ENCODE data around the gene TMEM179B.
"Not testable (repeated sequence)": the region's sequence is repeated elsewhere in the genome, so short reads cannot be mapped to it uniquely, and the experiment has no call there.

TMEM179B gene

DNA sequence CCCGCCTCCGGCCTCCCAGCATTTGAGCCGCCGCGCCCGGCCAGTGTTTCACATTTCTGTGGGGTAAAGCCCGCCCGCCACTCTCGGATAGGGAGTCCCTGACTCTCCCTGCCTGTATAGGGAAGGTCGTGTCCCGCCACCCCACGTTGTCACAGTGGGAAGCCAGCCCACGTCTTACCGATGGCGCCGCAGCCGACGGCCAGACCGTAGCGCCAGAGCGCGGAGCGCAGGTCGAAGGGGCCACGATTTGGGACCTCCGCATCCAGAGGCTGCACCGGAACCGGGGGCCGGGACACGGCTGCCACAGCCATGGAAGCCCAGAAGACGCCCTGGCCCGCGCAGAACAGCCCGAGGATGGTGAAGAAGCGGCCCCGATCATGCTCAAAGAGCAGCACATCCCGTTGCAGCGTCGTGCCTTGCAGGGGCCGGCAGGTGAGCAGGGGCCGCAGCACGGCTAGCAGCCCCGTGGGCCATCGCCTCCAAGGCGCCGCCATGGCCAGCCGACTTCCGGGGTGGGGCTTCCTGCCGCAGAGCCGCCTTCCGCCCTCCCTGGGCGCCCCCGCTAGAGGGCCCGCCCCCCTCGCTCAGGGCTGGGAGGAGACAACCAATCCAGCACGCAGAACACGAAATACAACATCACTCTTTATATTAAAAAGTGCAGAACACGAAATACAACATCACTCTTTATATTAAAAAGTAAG, 4.4 kb downstream of the TMEM179B start, which contains the start of gene TMEM223:
TMEM223 (minus strand) TSS at position 506 of the 701 bp plus-strand sequence; CDS start at position 494, 12 bp downstream.
- peak; percentile 71 for DNase-seq

DNA sequence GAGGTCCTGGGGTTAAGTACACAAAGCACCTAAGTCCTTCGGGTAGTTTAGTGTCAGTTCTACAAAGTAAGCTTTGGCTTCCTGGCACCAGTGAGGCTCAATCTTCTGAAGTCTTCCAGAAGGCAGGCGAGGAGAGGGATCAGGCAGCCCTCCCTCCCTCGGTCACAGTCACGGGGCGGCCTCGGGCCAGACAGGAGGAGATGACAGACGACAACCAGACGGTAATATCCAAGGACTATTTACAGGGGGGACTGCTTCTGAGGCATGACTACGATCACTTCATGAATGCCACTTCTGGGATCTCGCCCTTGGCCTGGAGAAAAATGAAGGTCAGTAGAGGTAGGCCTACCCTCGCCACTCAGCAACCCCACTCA, 5.0 kb downstream of the TMEM179B start:
- DNase-seq: no peak

DNA sequence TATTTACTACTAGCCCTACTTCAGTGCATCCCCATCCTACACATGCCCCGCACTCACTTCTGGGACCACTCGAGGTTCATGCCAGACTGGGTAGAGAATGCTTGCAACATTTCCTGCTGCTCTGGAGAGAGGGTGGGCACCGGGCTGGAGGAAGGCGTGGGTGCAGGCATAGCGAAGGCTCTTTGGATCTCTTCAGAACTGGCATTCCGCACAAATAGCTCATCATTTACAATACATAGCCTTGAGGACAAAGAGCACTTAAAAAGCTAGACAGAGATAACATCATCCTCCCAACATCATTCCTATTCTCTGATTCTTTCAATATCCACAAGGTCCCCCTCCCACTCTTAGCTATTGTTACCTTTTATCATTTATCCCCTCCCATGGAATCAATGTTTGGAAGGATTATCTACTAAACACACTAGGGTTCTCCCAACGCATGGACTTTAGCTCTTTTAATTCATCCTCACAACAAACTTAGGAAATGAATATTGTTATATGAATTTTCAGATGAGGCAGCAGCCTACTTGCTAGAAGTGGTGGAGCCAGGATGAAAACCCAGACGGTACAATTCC, 7.1 kb downstream of the TMEM179B start:
- no peak for DNase-seq

DNA sequence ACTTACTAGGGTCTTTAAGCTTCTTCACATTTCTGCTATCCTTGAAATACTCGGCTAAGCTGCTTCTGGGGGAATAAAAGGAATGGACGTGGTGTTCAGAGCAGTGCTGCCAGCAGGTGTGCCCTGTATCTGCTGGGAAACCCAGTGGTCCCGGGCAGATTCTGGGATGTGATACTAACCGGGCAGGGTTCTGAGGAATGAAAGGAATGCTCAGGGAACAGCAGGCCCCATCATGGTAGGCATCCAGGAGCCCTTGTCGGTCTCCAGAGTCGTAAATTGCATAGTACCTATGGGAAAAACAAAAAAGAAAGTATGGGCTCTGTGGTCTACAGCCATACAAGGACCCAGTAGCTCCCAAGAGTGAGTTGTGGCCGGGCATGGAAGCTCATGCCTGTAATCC, 9.1 kb downstream of the TMEM179B start:
- DNase-seq: no peak

DNA sequence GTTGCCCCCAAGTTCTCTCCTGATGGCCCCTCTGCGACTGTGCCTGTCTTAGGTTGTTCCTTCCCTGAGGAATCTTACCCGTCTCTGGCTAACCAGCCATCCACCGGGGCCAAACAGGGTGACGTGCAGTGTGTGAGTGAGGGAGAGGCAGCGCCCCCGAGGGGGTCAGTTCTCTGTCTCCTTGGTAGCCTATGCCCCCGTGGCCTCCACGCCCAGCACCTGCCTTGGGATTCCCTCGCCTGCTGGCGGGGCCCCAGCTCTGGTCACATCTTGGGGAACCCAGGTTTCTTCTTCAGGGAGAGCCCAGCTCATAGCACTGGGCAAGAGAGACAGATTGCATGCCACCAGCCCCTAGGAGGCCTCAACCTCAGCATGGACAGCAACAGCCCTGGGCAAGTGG, 12.3 kb downstream of the TMEM179B start:
- no peak for DNase-seq

DNA sequence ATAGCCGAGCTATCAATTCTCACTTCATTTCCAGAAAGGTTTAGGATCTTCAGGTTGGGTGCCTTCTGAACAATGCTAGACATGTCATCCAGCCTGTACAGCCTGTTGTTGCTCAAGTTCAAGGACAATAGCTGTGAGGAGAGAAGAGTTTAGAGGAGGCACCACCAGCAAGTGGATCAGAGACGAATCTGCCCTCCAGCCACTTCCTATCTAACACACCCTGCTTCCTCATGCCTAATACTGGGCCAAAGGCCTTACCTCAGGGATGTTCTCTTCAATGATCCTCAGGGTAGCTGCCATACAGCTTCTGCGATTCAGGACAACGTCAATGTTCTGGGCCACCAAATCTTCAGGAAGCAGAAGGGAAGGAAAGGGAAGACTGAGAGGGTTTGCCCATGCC, 13.9 kb downstream of the TMEM179B start:
- no peak for DNase-seq

DNA sequence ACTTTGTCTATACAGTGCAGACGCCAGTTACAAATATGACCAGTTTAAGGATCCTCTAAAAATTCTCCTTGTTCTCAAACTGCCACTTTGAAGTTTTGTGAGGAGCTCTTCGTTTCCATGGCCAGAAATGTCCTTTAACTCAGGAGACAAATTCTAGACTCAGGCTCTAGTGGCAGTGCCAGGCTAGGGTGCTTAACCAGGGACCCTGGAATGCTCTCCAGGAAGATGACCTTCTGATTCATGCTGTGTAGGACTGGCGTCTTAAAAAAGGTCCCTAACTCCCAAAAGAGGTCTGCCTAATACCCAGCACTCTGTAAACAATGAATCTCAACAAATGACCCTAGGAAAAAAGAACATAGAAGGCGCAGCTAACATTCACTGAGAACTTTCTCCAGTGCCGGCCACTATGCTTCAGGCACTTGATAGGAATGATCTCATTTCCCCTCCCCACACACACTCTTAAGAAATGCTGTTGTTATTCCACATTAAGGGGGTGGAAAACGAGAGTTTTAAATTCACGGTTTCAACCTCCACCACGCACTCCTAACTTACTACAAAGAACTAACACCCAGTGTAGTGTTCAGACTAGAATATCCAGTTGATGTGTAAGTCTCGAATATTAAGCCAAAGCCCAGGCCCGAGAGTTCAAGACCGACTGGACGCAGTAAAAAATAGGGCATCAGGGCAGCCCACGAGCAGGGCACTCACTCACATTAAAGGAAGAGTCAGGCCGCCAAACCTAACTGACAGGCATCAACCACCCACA, 17.3 kb downstream of the TMEM179B start:
- no peak for DNase-seq

DNA sequence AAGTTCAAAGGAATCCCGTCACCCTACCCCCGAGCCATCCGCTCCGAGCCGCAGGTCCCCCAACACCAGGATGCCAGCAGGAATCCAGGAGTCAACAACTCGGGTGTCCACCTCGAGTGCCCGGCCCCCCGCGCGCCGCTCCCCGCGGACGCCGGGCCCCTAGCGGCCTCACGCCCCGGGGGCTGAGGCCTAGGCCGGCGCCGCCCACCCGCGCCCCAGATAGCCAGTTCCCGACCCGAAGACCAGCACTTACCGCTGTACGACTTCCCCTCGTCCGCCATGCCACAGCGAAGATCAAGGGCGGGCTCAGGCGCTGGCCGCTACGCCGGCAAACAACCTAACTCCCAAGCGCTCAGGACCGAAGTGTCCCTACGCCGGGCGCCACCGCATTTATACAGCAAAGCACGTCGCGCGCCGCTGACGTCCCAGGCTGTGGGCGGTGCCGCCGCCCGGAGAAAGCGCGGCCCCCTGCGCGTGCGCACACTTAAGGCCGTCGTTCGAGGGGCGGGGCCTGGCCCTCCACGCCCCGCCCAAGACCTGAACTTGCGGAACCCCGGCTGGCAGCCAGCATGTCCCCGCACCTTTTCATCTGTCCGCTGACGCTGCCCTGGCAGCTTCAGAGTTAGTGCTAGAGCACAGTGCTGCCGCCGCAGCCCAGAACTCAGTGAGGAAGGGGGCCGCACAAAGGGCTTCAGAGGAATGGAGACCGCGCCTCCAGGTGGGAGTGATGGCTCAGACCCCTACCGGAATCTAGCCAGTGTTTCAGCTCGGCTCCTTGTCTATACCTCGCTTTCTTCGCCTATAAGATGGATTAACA, 18.1 kb downstream of the TMEM179B start, which contains the start of gene NXF1:
NXF1 (minus strand) TSS at position 365 of the 817 bp plus-strand sequence; CDS start at position 281, 84 bp downstream.
- peak; percentile 92 for DNase-seq

DNA sequence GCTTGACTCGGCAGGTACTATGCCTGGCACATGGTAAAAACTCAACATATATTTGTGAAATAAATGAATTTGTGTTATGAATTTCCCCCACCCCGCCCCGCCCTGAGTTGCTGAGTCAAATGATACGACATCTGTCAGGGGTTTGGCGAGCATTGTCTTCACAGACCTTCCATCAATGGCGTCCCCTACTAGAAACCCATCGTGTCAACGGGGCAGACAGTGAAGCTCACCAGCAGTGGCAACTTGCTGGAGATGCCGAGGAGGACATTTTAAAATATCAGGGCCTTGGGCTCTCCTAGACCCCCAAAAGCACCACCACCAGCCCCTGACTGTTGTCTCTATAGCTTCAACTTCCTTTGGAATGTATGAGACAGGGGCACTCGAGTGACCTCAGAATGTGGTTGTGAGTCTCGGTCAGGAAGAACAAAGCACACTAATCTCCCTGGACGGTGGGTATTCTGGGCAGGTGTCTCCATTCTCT, 18.8 kb downstream of the TMEM179B start:
- no peak for DNase-seq

DNA sequence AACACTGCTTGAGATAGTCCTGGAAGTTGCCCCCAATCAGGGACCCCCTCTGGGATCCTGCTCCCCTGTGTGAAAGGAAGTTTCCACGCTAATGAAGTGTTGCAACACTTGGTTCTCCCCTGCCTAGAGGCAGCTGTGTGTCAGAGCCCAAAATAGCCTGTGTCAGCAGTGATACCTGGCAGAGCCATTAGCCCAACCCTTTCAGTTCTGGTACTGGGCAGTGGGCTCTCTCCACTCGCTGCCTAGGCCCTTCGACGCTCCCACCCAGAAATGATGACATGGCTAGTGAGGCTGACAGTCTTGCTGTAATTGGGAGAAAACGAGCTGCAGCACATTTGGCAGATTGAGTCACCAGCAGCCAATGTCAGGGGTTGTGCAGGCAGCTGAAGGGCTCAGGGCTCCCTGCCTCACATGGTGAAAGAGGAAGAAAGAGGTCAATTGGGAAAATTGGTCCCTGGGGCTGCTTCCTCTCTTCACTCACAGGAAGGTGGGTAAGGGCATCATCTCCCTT, 19.5 kb downstream of the TMEM179B start:
- no peak for DNase-seq

DNA sequence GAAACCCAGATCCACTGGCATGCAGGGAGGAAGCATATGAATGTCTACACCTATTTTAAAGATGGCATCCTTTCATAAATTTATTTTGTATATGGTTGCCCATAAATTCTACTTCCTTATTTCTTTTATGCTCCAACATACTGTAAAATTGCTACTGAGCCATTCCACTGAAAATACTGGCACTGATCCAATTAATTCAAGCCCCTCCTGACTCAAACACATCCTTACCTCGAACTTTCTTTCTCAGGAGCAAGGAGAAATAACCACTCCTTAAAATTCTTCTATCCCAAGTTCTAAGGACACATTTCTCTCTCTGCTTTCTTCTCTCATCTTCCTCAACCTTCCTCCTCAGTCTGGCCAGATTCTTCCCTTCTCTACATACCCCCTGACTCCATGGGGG, 23.5 kb downstream of the TMEM179B start:
- DNase-seq: no peak

DNA sequence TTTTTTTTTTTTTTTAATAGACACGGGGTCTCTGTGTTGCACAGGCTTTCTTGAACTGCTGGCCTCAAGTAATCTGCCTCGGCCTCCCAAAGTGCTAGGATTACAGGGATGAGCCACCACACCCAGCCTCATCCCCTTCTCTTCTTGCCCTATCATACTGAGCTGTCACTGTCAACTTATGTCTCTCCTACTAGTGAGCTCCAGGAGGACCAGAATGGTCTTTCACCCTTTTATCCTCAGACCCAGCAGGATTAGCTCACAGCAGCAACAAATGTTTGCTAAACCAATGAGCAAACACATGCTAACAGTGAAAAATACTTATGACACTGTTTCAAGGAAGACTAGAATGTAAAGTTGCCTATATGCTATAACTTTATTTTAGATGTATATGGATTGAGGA, 24.5 kb downstream of the TMEM179B start:
- DNase-seq: no peak

DNA sequence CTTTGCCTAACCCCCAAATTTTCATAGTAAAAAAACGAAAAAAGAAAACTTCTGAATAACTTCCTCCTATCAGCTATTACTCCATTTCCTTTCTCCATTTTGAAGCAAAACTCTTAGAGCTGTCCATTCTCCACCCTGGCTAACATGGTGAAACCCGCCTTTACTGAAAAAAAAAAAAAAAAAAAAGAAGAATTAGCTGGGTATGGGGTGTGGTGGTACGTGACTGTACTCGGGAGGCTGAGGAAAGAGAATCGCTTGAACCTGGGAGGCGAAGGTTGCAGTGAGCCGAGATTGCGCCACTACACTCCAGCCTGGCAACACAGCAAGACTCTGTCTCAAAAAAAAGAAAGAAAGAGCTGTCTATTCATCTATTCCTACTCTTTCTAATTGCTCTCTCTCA, 29.4 kb downstream of the TMEM179B start:
- DNase-seq: no peak

DNA sequence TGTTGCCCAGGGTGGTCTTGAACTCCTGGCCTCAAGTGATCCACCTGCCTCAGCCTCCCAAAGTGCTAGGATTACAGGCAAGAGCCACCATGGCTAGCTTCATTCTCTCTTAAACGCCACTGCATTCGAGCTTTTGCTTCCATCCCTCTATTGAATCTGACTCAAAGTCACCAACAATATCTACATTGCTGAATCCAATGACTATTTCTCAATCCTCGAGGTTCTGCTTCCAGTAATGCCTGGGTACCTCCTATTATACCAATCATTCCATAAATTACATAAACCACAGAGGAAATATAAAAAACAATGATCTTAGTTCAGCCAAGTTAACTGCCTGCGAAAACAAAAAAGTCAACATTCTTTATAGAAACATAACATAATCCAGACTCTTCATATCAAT, 29.9 kb downstream of the TMEM179B start:
- DNase-seq: no peak

DNA sequence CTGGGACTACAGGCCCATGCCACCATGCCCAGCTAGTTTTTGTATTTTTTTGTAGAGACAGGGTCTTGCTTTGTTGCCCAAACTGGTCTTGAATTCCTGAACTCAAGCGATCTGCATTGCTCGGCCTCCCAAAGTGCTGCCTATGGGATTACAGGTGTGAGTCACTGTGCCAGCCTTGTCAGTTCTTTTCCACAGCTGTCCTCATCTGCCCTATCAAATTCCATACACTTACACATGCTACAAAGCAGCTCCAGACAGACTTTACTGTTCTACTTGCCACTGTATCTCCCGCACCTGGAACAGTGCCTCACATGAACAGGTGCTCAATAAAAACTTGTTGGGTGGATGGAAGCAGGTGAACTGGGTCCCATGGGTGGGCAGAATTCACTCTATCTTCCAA, 36.5 kb downstream of the TMEM179B start:
- no peak for DNase-seq

DNA sequence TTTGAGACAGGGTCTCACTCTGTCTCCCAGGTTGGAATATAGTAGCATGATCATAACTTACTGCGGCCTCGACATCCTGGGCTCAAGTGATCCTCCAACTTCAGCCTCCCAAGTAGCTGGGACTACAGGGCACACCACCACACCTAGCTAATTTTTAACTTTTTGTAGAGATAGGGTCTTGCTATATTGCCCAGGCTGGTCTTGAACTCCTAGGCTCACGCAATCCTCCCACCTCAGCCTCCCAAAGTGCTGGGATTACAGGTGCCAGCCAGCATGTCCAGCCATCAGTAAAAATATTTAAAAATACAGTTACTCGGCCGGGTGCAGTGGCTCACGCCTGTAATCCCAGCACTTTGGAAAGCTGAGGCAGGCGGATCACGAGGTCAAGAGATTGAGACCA, 40.9 kb downstream of the TMEM179B start:
- DNase-seq: not testable (repeated sequence)

DNA sequence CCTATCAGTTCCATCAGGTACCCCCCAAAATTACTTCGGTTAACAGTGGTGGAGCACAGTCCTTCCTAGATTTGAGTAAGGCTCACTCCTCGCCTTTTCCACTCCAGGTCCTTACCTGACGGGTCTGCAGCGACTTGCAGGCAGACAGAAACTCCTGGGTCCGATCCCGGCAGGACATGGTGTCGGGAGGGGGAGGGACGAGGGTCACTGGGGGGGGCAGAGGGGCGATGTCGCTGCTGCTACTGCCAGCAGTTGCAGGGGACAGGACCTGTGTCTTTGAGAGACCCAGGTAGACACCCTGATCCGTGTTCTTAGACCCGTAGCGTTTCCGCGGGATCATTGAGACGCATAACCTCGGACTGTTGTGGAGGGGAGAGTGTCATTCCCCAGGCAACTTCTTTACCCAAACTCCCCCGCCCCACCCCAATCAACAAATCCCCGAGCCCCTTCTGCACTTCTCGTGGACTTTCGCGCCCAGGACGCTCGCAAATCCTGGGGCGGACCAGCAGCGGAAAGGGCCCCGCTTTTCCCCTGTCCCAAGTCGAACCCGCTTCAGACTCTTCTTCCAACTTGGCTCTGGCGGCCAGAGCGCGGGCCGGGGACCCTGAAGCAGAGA, 43.8 kb downstream of the TMEM179B start:
- no peak for DNase-seq

DNA sequence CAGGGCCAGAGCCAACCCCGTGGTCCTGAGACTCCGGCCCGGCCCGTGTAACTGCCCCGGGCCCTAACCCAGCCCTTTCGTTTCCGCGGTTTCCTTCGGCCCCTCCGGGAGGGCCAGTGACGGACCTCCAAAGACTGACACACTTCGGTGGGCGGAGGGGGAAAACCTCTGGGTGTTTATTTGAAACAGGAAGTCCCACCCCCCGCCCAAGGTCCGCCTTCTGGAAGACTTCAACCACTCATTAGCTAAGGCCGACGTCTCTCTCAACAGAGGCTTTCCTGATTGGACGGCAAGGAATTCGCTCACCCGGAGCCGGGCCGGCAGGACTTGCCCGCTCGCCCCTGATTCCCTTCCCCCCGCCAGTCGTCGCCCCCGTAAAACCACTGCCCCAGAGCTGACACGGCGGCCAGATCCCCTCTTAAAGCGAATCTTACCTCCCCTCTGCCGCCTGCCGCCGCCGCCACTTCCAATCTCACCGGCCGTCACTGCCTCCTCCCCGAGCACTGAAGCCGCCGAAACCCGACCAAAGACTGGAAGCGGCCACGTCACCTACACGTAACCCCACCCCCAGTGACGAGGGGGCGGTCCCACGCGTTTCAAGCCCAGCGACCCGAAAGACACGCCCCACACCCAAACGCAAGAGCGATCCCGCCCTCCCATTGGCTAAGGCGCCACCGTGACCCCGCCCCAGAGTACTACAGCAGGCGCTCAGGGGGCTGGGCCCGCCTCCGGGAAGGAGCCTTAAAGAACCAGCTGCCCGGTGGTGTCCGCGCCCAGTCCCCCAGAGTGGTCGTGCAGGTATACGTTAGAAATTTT, 44.5 kb downstream of the TMEM179B start, which contains the start of gene STX5:
STX5 (minus strand) TSS at position 532 of the 816 bp plus-strand sequence. CDS start 808 bp downstream, outside the sequence.
- DNase-seq: peak; percentile 97

DNA sequence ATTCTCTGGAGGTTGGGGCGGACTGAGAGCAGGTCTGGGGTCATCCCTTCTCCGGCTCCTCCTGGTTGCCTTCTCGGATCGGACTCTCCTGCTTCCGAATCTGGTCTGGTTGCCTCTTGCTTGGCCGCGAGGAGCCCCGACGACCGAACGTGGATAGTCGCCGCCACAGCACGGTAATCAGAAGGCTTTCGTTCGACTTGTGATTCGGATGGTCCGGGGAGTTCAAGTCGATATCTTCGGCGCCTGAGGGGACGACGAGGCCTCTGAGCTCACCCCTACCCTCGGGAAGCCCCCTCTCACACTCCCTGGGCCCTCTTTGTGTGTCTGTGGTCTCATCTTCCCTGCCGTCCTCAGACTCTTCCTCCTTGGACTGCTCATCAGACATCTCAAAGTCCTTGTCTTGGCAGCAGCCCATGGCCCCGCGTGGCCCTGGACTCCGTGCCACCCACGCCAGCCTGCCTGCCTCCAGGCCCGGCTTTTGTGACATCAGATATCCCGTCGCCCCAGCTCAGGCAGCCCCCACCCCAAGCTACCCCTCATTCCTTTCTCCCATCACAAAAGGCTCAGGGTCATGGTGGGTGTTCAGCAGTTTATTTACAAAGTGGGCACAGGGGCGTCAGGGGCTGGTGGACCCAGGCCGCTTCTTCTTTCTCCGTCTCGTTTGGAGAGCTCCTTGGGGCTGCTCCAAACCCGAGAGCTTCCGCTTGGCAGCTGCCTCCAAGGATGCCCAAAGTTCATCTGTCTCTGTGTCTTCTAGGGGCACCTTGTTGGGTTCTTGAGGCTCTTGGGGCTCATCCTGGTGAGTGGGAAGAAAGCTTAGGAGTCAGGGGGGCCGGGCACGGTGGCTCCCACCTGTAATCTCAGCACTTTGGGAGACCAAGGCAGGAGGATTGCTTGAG, 45.4 kb downstream of the TMEM179B start, which contains the start of gene TEX54:
TEX54 (minus strand) TSS at position 506 of the 899 bp plus-strand sequence.
- no peak for DNase-seq

DNA sequence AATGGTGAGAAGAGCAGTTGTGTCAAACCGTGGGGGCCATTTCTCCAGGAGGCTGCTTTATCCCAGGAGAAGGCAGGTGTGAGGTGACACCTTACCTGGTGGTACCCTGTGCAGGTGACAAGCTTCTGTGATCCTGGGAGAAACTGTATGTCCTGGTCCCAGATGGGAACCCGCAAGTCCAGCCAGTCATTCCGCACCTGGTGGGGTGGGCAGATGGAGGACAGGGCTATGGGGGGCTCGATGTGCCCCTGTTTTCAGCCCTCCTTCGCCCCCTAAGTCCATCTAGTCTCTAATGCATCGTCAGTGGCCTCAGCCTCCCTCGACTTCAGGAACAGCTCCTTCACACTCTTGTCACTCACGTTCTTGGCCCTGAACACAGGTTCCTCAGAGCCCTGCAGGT, 48.1 kb downstream of the TMEM179B start:
- no peak for DNase-seq

All from NCI-H2029 (cell line).